Measurements from ENCODE around the gene NPHS1. TPM values are rescaled to one million over a fixed set of nuclear protein-coding genes. Genes with fewer than 3 reads are reported as not detected.
"Not testable (repeated sequence)": the region's sequence is repeated elsewhere in the genome, so short reads cannot be mapped to it uniquely, and the experiment has no call there.

Gene NPHS1
- total RNA-seq, 4 donors from 2014 or later: not detected

DNA sequence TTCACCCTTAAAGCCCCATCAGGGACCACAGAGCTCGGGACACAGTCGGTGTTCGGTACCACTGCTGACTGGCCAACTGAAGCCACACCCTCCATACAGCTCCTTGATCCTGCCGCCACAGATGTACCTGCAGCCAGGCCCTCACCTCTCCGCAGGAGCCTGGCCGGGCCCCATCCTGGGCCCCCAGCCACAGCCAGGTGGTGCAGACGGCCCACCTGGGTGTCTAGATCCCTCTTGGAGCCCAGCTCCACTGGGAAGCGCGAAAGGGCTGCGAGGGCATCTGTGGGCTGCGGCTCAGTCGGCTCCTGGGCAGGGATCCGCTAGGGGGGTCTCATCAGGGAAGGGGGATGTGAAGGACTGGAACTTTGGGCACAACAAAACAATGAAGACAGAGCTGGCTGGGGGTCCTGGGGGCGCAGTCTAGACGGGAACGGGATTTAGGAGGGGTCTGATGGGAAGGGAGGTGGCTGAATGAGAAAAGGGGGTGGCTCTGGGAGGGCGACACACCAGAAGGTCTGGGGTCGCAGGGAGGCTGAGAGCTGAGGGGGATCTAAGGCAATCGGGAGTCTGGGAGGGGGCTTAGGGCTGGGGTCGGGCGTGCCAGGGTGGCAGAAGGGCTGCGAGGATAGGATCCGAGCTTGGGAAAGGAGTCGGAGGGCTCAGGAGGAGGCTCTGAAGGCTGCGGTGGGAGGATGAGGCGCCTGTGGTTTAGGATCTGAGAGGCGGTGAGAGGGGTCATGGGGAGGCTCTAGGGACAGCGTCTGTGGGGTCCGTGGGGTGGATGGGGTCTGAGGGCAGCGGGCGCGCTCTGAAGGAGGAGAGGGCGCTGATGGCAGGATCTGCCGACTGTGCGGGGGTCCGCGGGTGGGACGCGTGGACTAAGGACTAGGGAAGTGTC, 55.4 kb downstream of the NPHS1 start:
- peak overlapping the region in 1 of 4 donors; percentile 14 for H3K4me3 ChIP-seq
- no peaks in the 10 kb centered on the region for H3K9me3 ChIP-seq
- H3K4me1 ChIP-seq: peaks cover 0 to 10% (median 4%) of the 10 kb centered on the region in 4 donors
- intact Hi-C loops (cut with DNase I): no loop called here
- H3K27me3 ChIP-seq: peaks cover 0 to 66% (median 7%) of the 10 kb centered on the region in 4 donors
- DNase-seq (ENCODE audit: extremely low spot score): no peak
- H3K36me3 ChIP-seq: no peaks in the 10 kb centered on the region
- WGBS: 20% methylated on average over 34 of the region's 39 CpGs
- H3K27ac ChIP-seq (replicated peaks in 1 of 4): no peak overlapping the region
- TF ChIP-seq, protein P1, sequence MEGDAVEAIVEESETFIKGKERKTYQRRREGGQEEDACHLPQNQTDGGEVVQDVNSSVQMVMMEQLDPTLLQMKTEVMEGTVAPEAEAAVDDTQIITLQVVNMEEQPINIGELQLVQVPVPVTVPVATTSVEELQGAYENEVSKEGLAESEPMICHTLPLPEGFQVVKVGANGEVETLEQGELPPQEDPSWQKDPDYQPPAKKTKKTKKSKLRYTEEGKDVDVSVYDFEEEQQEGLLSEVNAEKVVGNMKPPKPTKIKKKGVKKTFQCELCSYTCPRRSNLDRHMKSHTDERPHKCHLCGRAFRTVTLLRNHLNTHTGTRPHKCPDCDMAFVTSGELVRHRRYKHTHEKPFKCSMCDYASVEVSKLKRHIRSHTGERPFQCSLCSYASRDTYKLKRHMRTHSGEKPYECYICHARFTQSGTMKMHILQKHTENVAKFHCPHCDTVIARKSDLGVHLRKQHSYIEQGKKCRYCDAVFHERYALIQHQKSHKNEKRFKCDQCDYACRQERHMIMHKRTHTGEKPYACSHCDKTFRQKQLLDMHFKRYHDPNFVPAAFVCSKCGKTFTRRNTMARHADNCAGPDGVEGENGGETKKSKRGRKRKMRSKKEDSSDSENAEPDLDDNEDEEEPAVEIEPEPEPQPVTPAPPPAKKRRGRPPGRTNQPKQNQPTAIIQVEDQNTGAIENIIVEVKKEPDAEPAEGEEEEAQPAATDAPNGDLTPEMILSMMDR (IDR thresholded peaks at IDR 0.05): no peak
- TF ChIP-seq POLR2AphosphoS5 (IDR thresholded peaks at IDR 0.05) (no peak), EP300 (IDR thresholded peaks at IDR 0.05) (no peak), POLR2A (IDR thresholded peaks at IDR 0.05; ENCODE audit: low read depth) (no peak)

GRCh38 chr19:35795564-35795963, 56.7 kb downstream of the NPHS1 start:
- intact Hi-C loops (cut with DNase I); H3K36me3 ChIP-seq; DNase-seq (ENCODE audit: extremely low spot score); H3K9me3 ChIP-seq; H3K4me3 ChIP-seq; H3K27ac ChIP-seq (replicated peaks in 1 of 4): not testable (repeated sequence)
- 89% methylated on average over 1 of the region's 1 CpG for WGBS
- Histone ChIP-seq H3K4me1 (peaks cover 0 to 10% (median 4%) of the 10 kb centered on the region in 4 donors), H3K27me3 (peaks cover 0 to 64% (median 7%) of the 10 kb centered on the region in 4 donors)

DNA sequence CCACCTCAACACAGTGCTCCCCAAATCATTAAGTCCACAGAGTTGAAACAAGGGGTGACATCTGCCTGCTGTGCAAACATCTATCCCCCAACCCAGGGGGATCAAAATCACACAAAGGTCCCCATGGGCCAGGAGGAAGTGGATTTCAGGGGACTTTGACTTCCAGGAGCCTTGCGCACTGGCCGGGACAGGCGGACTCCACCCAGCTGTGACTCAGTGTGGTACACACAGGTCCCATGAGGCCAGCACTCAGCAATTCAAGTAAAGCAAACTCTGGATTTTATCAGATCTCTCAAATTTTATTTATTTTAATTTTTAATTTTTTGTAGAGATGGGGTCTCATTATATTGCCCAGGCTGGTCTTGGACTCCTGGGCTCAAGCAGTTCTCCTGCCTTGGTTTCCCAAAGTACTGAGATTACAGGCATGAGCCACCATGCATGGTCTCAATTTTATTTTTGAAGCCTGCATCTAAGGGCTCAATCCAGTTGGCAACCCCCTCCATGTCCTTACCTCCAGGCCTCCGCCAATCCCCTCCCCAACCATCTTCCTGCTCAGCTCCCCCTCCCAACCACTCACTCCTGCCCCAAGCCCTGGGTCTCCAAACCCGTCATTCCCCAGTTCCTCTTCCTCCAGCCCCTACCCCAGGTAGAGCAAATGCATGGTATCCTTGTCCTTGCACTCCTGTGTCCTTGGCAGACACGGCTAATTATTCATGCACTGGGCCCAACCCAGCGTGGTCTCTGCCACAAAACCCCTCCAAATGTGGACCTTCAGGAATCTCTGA, 58.7 kb downstream of the NPHS1 start:
- no peaks in the 10 kb centered on the region for H3K36me3 ChIP-seq
- peaks cover 0 to 10% (median 4%) of the 10 kb centered on the region in 4 donors for H3K4me1 ChIP-seq
- no peaks in the 10 kb centered on the region for H3K9me3 ChIP-seq
- no peak for DNase-seq (ENCODE audit: extremely low spot score)
- WGBS: 75% methylated on average over 7 of the region's 7 CpGs
- TF ChIP-seq POLR2A (IDR thresholded peaks at IDR 0.05; ENCODE audit: low read depth) (no peak), EP300 (IDR thresholded peaks at IDR 0.05) (no peak), POLR2AphosphoS5 (IDR thresholded peaks at IDR 0.05) (no peak)
- TF ChIP-seq, protein P1 (IDR thresholded peaks at IDR 0.05): no peak
- no peak overlapping the region for H3K27ac ChIP-seq (replicated peaks in 1 of 4)
- intact Hi-C loops (cut with DNase I): no loop called here
- no peak overlapping the region for H3K4me3 ChIP-seq
- H3K27me3 ChIP-seq: peaks cover 0 to 50% (median 6%) of the 10 kb centered on the region in 4 donors

- peaks cover 0 to 10% (median 4%) of the 10 kb centered on the region in 4 donors for H3K4me1 ChIP-seq
- 38% methylated on average over 1 of the region's 8 CpGs for WGBS
- no peak overlapping the region for H3K4me3 ChIP-seq
- no peak overlapping the region for H3K27ac ChIP-seq (replicated peaks in 1 of 4)
- TF ChIP-seq, protein P1 (IDR thresholded peaks at IDR 0.05): no peak
- TF ChIP-seq POLR2AphosphoS5 (IDR thresholded peaks at IDR 0.05) (no peak), EP300 (IDR thresholded peaks at IDR 0.05) (no peak), POLR2A (IDR thresholded peaks at IDR 0.05; ENCODE audit: low read depth) (no peak)
- no peak for DNase-seq (ENCODE audit: extremely low spot score)
- intact Hi-C loops (cut with DNase I): no loop called here
- H3K36me3 ChIP-seq: no peaks in the 10 kb centered on the region
- no peaks in the 10 kb centered on the region for H3K9me3 ChIP-seq
- peaks cover 0 to 43% (median 3%) of the 10 kb centered on the region in 4 donors for H3K27me3 ChIP-seq
These were observed 59.4 kb downstream of the NPHS1 start for GRCh38 chr19:35792888-35793287.

GRCh38 chr19:35792312-35792711, 60.0 kb downstream of the NPHS1 start:
- WGBS: 91% methylated on average over 15 of the region's 15 CpGs
- H3K27me3 ChIP-seq: peaks cover 0 to 37% (median 0%) of the 10 kb centered on the region in 4 donors
- peaks cover 0 to 5% (median under 1%) of the 10 kb centered on the region in 4 donors for H3K4me1 ChIP-seq
- intact Hi-C loops (cut with DNase I): no loop called here
- H3K9me3 ChIP-seq: no peaks in the 10 kb centered on the region
- no peak overlapping the region for H3K4me3 ChIP-seq
- H3K36me3 ChIP-seq: no peaks in the 10 kb centered on the region
- DNase-seq (ENCODE audit: extremely low spot score): no peak
- H3K27ac ChIP-seq (replicated peaks in 1 of 4): no peak overlapping the region
- TF ChIP-seq EP300 (IDR thresholded peaks at IDR 0.05) (no peak), POLR2A (IDR thresholded peaks at IDR 0.05; ENCODE audit: low read depth) (no peak), POLR2AphosphoS5 (IDR thresholded peaks at IDR 0.05) (no peak)
- TF ChIP-seq, protein P1 (IDR thresholded peaks at IDR 0.05): no peak
